GM21528 (cell line): ENCODE measurements around the gene PKN2.

Experiments
- ATAC-seq: cut with Tn5 transposase; IDR thresholded peaks from one replicate; pipeline ENCODE4 v1.9.1; 2021; ENCODE audit warnings: mild to moderate bottlenecking, moderate library complexity; ENCODE audit not compliant: unreplicated experiment, low FRiP score

PKN2 gene

GRCh38 chr1:88683541-88684481 is at the start of gene PKN2:
PKN2 (plus strand) TSS chr1:88684273; CDS start chr1:88684581, 308 bp downstream.
- peak; percentile 91 for ATAC-seq

GRCh38 chr1:88634538-88634937 is 49.5 kb upstream of the PKN2 start:
- ATAC-seq = no peak

GRCh38 chr1:88640060-88640459 is 44.0 kb upstream of the PKN2 start:
- no peak for ATAC-seq

GRCh38 chr1:88645886-88646285 is 38.2 kb upstream of the PKN2 start:
- no peak for ATAC-seq

GRCh38 chr1:88646476-88647248 is 37.4 kb upstream of the PKN2 start:
- no peak for ATAC-seq

GRCh38 chr1:88647249-88647645 is 36.8 kb upstream of the PKN2 start:
- ATAC-seq = no peak

- ATAC-seq = no peak
Observed at GRCh38 chr1:88647749-88648415, 36.2 kb upstream of the PKN2 start.

- ATAC-seq = no peak
Observed at GRCh38 chr1:88648706-88649105, 35.4 kb upstream of the PKN2 start.

GRCh38 chr1:88649932-88650331 is 34.1 kb upstream of the PKN2 start:
- no peak for ATAC-seq

- no peak for ATAC-seq
Observed at GRCh38 chr1:88650676-88651418, 33.2 kb upstream of the PKN2 start.

GRCh38 chr1:88655140-88655539 is 28.9 kb upstream of the PKN2 start:
- ATAC-seq = no peak

- ATAC-seq = no peak
Observed at GRCh38 chr1:88655685-88656299, 28.3 kb upstream of the PKN2 start.

GRCh38 chr1:88658419-88658818 is 25.7 kb upstream of the PKN2 start:
- ATAC-seq = no peak

- no peak for ATAC-seq
Observed at GRCh38 chr1:88659552-88659951, 24.5 kb upstream of the PKN2 start.

GRCh38 chr1:88661188-88661587 is 22.9 kb upstream of the PKN2 start:
- ATAC-seq = no peak

- no peak for ATAC-seq
Observed at GRCh38 chr1:88661951-88662699, 21.9 kb upstream of the PKN2 start.

- ATAC-seq = no peak
Observed at GRCh38 chr1:88662723-88663122, 21.4 kb upstream of the PKN2 start.

- no peak for ATAC-seq
Observed at GRCh38 chr1:88668405-88668804, 15.7 kb upstream of the PKN2 start.

GRCh38 chr1:88670462-88670861 is 13.6 kb upstream of the PKN2 start:
- ATAC-seq = no peak
